HCT116 (cell line): ENCODE data around the gene AHRR. TPM values are rescaled to one million over a fixed set of nuclear protein-coding genes. Genes with fewer than 3 reads are reported as not detected.

ENCODE experiments used
- ATAC-seq: fragments of 200-7000 bp; cut with Tn5 transposase; 2 replicates; pipeline ENCODE4 v1.9.1; 2020; ENCODE audit warnings: mild to moderate bottlenecking, moderate library complexity
- BruUV-seq: library from RNA; stranded (reverse); fragments of 400-500 nt; replicated peaks from 2 replicates; lab custom pipeline; 2021; lab: Mats Ljungman, UMichigan
- CTCF ChIA-PET: fragments of 300-600 bp; sonication (Branson Sonifier 250); formaldehyde crosslinking; loops from one replicate; lab custom pipeline; 2021; ENCODE audit warnings: antibody characterized with exemption; lab: Charles Lee
- POLR2A ChIA-PET: fragments of 300-600, 350-600 bp; sonication (Branson Sonifier 250); formaldehyde crosslinking; loops from one replicate; lab custom pipeline; 2021; ENCODE audit warnings: antibody characterized with exemption; lab: Charles Lee
- RAD21 ChIA-PET, 2 experiments: fragments of 300-600 bp; sonication (Branson Sonifier 250); formaldehyde crosslinking; loops; one replicate each; lab custom pipeline; 2023; ENCODE audit warnings: low total read pairs in 2 of 2; ENCODE audit not compliant: uncharacterized antibody in 2 of 2, unreplicated experiment in 2 of 2, low non-redundant PET in 1 of 2; lab: Charles Lee
- DNase-seq: peaks from one replicate; pipeline ENCODE4 v3.0.0-alpha.2; 2010; ENCODE audit warnings: low read depth, low spot score
- H2AFZ ChIP-seq: fragments of 200-600 bp; shearing (Covaris generic), sonication (generic); 2 replicates; pipeline ENCODE4 v1.6.1; 2017; ENCODE audit warnings: low read depth, mixed run types, mixed read lengths, antibody characterized with exemption, low read length; ENCODE audit not compliant: poor library complexity, severe bottlenecking
- H3K27ac ChIP-seq: 2 replicates; pipeline ENCODE4 v1.5.1; 2012; ENCODE audit warnings: low read depth, low read length
- H3K27me3 ChIP-seq: fragments of 200-600 bp; sonication (generic); 2 replicates; pipeline ENCODE4 v1.6.1; 2016; ENCODE audit warnings: mixed run types, low read length, mixed read lengths; ENCODE audit not compliant: insufficient read depth
- H3K36me3 ChIP-seq, 2 experiments: fragments of 200-500 bp in 1 of 2; fragments of 200-600 bp in 1 of 2; sonication (Bioruptor generic) in 1 of 2; sonication (generic) in 1 of 2; 2 replicates each; pipeline versions ENCODE4 v1.5.1 to v1.6.1; 2014 to 2016; ENCODE audit warnings: low read length in 2 of 2, inconsistent platforms in 1 of 2, mixed read lengths in 1 of 2, mixed run types in 1 of 2; ENCODE audit not compliant: insufficient read depth in 2 of 2, control insufficient read depth in 1 of 2
- H3K4me1 ChIP-seq, 2 experiments: fragments of 200-600 bp in 1 of 2; sonication (generic) in 1 of 2; 2 replicates each; pipeline versions ENCODE4 v1.5.1 to v1.6.1; 2012 to 2017; ENCODE audit warnings: low read length in 2 of 2, inconsistent platforms in 1 of 2, mild to moderate bottlenecking in 1 of 2, mixed read lengths in 1 of 2, mixed run types in 1 of 2, moderate library complexity in 1 of 2; ENCODE audit not compliant: insufficient read depth in 2 of 2, control insufficient read depth in 1 of 2
- H3K4me2 ChIP-seq: fragments of 200-600 bp; sonication (generic); 2 replicates; pipeline ENCODE4 v1.6.1; 2017; ENCODE audit warnings: mixed run types, low read length, mixed read lengths
- H3K4me3 ChIP-seq, 2 experiments: fragments of 200-600 bp in 1 of 2; sonication (generic) in 1 of 2; replicated peaks in 1 of 2; 2 replicates each; pipeline ENCODE4 v1.5.1; 2011 to 2016; ENCODE audit warnings: low read length in 2 of 2, control low read depth in 1 of 2, low read depth in 1 of 2, mild to moderate bottlenecking in 1 of 2, mixed read lengths in 1 of 2, mixed run types in 1 of 2
- H3K79me2 ChIP-seq: fragments of 200-600 bp; sonication (generic); 2 replicates; pipeline ENCODE4 v1.6.1; 2017; ENCODE audit warnings: mild to moderate bottlenecking, mixed run types, low read length, moderate library complexity, mixed read lengths; ENCODE audit not compliant: insufficient read depth
- H3K9ac ChIP-seq: fragments of 200-600 bp; sonication (generic); 2 replicates; pipeline ENCODE4 v1.6.1; 2016; ENCODE audit warnings: low read length, mixed read lengths
- H3K9me2 ChIP-seq: fragments of 200-600 bp; sonication (generic), shearing (Covaris generic); 2 replicates; pipeline ENCODE4 v1.6.1; 2017; ENCODE audit warnings: mixed run types, mild to moderate bottlenecking, moderate library complexity; ENCODE audit not compliant: insufficient read depth
- H3K9me3 ChIP-seq, 2 experiments: fragments of 200-500 bp in 1 of 2; fragments of 200-600 bp in 1 of 2; sonication (Bioruptor generic) in 1 of 2; sonication (generic) in 1 of 2; 2 replicates each; pipeline ENCODE4 v1.6.1; 2014 to 2017; ENCODE audit warnings: low read length in 2 of 2, mixed read lengths in 2 of 2, inconsistent platforms in 1 of 2, low read depth in 1 of 2, mild to moderate bottlenecking in 1 of 2, mixed run types in 1 of 2, moderate library complexity in 1 of 2; ENCODE audit not compliant: control insufficient read depth in 1 of 2, insufficient read depth in 1 of 2
- H4K20me1 ChIP-seq: fragments of 200-600 bp; sonication (generic), shearing (Covaris generic); 2 replicates; pipeline ENCODE4 v1.6.1; 2017; ENCODE audit warnings: mixed run types, mild to moderate bottlenecking, moderate library complexity; ENCODE audit not compliant: insufficient read depth
- ATF3 ChIP-seq: IDR thresholded peaks from 2 replicates; pipeline ENCODE4 v1.6.1; 2012
- CTCF ChIP-seq, 3 experiments: fragments of 200-600 bp in 1 of 3; sonication (generic) in 1 of 3; IDR thresholded peaks in 2 of 3; conservative IDR thresholded peaks in 1 of 3; 2 replicates each; pipeline ENCODE4 v1.5.1; 2012 to 2017; ENCODE audit warnings: low read depth in 2 of 3, low read length in 2 of 3, antibody characterized with exemption in 1 of 3, borderline replicate concordance in 1 of 3, control low read depth in 1 of 3, mild to moderate bottlenecking in 1 of 3, mixed read lengths in 1 of 3, mixed run types in 1 of 3, moderate library complexity in 1 of 3; ENCODE audit not compliant: insufficient read depth in 1 of 3
- EZH2phosphoT487 ChIP-seq: fragments of 200-600 bp; IDR thresholded peaks from 2 replicates; pipeline ENCODE4 v1.6.1; 2018; ENCODE audit warnings: antibody characterized with exemption, borderline replicate concordance
- POLR2A ChIP-seq: IDR thresholded peaks from 2 replicates; pipeline ENCODE4 v1.7.0; 2011; ENCODE audit warnings: borderline replicate concordance; ENCODE audit not compliant: insufficient read depth, insufficient read length; ENCODE audit errors: extremely low read depth
- POLR2AphosphoS5 ChIP-seq: IDR thresholded peaks from 2 replicates; pipeline ENCODE4 v1.6.1; 2011; ENCODE audit warnings: mild to moderate bottlenecking, low read depth, low read length, moderate library complexity
- RAD21 ChIP-seq: IDR thresholded peaks from 2 replicates; pipeline ENCODE4 v1.6.1; 2012; ENCODE audit warnings: low read depth, mild to moderate bottlenecking
- intact Hi-C: fragments of 100-400 bp; cut with micrococcal nuclease; formaldehyde crosslinking; loops from 2 replicates; pipeline ENCODE4 v1.10.0; 2022
- total RNA-seq: library from RNA; stranded (reverse); gene quantifications from one replicate; pipeline ENCODE4 v1.2.1, GENCODE V29; 2021; ENCODE audit not compliant: unreplicated experiment

The AHRR gene
- total RNA-seq, 1 experiment from 2014 or later = 12.7 TPM

GRCh38 chr5:350355-350754 lies 28.8 kb downstream of the AHRR start:
- intact Hi-C loops = no loop called here
- Histone ChIP-seq H3K4me1 (no peaks in the 10 kb centered on the region), H3K9me3 (no peaks in the 10 kb centered on the region), H3K4me2 (no peak overlapping the region), H3K4me3 (no peak overlapping the region), H3K27me3 (no peaks in the 10 kb centered on the region), H4K20me1 (no peaks in the 10 kb centered on the region), H2AFZ (no peak overlapping the region)
- BruUV-seq = no TSS peak
- CTCF ChIA-PET = interaction anchor here (0.8 to 1.1 kb wide), 3 partner anchors 12 to 335 kb away, joined by 3 to 5 read pairs (median 4); no protein-coding TSS in a partner anchor
- RAD21 ChIA-PET = no interaction called here
- POLR2A ChIA-PET = no interaction called here
- peak; percentile 76 for ATAC-seq
- TF ChIP-seq POLR2A (no peak), RAD21 (peak; percentile 56; the same call in 1 of the 2 replicates), POLR2AphosphoS5 (no peak), ATF3 (no peak), EZH2phosphoT487 (no peak), CTCF (IDR thresholded peaks at IDR 0.05 in 2 of 3, conservative IDR thresholded peaks at IDR 0.05 in 1 of 3; ENCODE audit: borderline replicate concordance in 1 of 3, insufficient read depth in 1 of 3, low read depth in 2 of 3, low read length in 2 of 3) (peak; percentile 63 to 95 (median 67))
- TF ChIP-seq, all 23 proteins: peak for 2
- DNase-seq = peak; percentile 13
- Histone ChIP-seq H3K9me2 (no peaks in the 10 kb centered on the region), H3K27ac (no peak overlapping the region), H3K9ac (no peak overlapping the region), H3K36me3 (no peaks in the 10 kb centered on the region), H3K79me2 (no peaks in the 10 kb centered on the region)
